CD4-positive, alpha-beta T cell treated with Interleukin-17A for 1 hour (primary cell): ENCODE measurements around the gene METTL2A.
"Not testable (repeated sequence)": the region's sequence is repeated elsewhere in the genome, so short reads cannot be mapped to it uniquely, and the experiment has no call there.

Experiments used
- DNase-seq: peaks from one replicate; pipeline ENCODE4 v3.0.0-alpha.2; 2020

METTL2A gene

DNA sequence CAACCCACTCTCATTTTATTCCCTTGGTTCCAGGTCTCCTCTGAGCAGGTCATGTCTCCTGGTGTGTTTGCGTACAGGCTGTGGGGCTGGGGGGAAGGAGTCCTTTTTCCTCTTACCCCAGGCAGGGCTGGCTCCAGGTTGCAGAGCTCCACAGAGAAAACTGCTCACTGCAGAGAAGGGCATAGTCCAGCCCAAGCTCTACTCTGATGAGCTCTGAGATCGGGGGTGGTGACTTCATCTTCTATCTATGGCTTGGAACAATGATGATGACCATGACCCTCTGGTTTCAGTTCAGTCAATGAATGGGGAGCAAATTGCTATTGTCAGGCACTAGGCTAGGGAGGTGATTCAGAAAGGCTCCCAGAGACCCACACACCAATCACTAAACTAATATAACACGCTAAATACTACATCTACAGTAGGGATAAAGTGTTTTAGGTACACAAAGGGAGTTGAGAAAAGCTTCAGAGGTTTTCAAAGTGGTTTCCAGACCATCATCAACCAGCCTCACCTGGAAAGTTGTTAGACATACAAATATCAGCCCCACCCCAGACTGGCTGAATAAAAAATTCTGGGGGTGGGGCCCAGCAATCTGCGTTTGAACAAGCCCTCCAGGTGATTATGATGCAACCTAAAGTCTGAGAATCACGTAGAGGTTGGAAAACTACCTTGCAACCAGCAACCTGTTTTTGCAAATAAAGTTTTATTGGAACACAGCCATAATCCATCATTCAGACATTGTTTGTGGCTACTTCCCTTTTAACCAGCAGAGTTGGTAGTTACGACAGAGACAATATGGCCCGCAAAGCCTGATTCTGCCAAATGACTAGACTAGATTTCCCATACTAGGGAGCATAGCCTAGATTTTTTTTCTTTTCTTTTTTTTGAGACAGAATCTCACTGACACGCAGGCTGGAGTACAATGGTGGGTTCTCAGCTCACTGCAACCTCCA, 49.6 kb downstream of the METTL2A start:
- not testable (repeated sequence) for DNase-seq

DNA sequence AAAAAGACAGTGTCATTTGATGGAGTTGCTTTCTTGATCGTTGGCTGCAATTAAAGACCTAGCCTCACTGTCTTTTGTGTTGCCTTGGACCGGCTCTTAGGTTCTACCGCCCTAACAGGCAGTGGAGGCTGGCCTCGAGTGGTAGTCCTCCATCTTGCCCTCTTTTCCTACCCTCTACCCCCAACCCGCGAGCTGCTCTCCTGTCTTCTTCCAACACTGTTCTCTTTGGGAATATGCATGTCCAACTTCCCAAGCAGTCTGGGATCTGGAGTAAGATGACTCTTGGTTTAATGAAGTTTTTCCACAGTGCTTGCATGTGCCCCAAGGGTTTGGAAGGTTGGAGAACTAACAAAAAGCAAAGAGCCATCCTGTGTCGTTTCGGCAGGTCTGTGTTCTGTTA, 53.4 kb downstream of the METTL2A start:
- not testable (repeated sequence) for DNase-seq

DNA sequence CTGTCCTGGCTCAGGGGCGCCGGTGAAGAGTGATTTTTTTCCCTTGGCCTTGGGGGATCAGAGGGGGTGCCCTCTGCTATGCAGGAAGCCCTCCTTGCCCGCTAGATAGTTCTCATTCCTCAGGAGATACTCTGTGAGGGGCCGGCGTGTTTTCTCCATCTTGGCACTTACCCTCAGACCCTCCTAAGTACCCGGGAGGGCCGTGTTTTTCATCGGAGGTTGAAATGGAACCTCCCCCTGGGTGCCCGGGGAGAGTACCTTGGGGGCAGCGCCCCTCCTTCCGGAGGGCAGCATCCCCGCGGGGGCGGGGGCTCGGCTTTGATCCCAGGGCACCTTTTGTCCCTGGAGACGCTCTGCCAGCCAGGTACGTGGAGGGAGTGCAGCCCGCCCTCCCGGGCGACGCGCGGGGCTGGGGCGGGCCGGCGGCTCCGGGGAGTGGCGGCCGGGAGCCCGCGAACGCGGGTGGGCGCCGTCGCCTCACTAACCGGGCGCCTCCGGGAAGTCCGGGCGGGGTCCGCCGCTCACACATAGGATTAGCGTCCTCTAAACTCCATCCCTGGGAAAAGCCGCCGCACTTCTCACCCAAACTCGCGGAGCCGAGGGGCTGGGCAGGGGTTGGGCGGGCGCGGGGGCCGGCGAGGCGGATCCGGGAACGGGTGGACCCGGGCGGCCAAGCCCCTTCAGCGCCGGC, 54.2 kb downstream of the METTL2A start:
- DNase-seq, result peak; percentile 53

DNA sequence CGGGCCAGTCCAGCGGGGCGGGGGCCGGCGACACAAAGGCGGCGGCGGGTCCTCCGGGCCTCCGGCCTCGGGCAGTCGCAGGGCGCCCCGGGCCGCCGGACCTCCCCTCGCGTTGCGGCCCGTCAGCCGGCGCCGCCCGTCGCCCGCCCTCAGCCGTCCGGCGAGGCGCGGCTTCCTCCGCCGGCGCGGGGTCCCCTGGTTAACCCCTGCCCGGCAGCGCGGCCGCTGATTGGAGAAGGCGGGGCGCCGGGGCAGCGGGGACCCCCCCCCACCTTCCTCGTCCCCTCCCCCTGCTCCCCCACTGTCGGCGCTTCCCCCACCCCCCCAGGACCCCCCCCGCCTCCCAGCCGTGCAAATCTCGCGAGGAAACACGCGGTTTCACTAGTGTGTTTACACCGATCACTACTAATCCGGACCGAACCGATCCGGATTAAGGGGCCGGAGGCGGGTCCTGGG, 54.8 kb downstream of the METTL2A start, which contains the start of gene TLK2:
Gene TLK2, plus strand, starts transcription at position 402 of the 456 bp plus-strand sequence. CDS start 2,301 bp downstream, outside the sequence.
- DNase-seq, result peak; percentile 84

DNA sequence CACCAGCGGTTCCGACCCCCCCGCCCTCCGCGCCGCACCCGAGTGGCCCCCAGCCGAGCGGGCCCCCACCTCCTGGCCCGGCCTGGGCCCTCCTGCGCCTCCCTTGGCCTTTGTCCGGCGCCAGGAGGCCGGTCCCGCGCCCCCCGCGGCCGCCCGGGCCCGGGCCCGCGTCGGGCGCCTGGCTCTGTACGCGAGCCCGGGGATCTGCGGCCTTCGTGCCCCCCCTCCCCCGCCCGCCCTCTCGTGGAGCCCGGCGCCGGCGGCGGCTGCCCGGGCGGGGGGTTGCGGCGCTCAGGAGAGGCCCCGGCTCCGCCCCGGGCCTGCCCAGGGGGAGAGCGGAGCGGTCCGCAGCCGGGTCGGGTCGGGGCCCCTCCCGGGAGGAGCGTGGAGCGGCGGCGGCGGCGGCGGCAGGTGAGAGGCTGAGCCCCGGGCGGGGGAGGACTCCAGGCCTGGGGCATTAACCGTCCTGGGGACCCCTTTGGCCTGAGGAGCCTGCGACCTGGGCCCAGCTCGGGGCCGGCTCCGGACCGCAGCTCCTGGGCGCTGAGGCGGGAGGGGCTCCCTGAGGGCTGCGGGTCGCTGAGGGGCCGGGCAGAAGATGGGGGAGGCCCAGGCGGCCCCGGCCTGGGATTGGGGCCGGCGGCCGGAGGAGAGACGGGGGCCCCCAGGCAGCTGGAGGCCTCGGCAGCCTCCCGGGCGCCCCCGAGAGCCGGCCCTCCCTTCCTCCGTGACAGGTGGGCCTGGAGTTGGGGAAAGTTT, 55.4 kb downstream of the METTL2A start:
- not testable (repeated sequence) for DNase-seq

DNA sequence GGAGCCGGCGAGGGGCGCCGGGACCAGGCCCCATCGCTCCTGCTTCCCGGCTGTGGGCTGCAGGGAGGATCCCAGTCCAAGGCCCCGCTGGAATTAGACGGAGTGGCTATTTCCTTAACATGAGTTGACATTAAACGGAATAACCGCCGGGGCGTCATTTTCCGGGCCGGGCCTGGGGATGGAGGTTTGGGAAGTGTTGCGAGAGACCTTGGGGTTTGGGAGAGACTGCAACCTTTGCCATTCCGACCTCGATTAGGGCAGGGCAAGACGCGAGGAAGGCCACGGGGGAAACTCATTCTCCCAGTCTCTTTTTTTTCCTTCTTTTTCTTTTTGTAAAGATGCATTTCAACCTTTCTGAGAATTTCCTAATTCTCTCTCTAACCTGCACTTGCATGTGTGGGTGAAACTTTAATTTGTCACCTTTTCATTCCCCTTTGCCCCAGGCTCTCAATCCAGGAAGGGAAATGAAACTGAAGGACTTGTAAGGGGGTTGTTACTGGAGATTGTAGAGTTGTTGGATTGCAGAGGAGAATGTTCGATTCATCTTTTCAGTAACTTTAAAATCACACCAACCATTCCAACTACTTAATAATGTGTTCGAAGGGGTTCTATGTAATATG, 56.1 kb downstream of the METTL2A start:
- peak; percentile 20 for DNase-seq

DNA sequence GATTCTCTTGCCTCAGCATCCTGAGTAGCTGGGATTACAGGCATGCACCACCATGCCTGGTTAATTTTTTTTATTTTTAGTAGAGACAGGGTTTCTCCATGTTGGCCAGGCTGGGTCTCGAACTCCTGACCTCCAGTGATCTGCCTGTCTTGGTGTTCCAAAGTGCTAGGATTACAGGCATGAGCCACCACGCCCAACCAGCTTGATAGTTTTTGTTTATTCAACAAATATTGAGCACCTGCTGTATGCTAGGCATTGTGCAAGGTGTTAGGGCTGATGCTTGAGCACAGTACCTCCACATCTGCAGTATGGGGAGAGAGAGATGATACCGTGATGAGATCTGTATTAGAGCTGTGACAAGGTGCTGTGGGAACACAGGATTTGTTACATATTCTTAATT, 58.9 kb downstream of the METTL2A start:
- not testable (repeated sequence) for DNase-seq

DNA sequence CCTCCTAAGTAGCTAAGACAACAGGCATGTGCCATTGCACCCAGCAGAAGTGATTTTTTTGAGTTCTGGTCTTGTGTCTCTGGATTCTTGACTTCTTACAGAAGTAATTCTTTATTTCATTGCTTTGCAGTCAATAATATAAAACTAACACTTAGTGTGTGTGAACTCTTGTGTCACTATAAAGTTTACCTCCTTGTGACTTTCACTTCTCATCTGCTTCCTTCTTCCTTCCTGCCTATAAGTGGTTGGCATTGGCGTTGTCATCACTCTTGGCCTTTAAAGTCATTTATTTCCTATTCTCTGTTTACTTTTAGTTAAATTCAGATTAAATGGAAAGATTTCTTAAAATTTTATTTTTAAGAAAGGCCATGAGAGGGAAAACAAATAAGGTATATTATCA, 67.3 kb downstream of the METTL2A start:
- not testable (repeated sequence) for DNase-seq

DNA sequence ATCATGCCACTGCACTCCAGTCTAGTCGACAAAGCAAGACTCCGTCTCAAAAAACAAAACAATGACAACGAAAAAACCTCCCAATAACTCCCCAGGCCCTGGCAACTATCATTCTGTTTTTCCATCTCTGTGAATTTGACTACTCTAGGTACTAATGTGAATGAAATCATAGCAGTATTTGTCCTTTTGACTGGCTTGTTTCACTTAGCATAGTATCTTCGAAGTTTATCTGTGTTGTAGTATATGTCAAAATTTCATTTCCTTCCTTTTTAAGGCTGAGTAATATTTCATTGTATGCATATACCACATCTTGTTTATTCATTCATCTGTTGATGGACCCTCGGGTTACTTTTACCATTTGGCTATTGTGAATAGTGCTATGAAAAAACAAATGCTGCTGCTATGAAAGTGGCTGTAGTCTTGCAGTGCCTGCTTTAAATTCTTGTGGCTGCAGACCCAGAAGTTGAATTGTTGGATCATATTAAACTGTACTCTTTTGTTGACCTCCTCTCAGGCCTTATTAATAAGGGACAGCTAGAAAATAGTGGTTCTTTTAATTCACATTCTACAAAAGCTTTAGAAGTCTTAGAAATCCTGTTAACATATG, 69.5 kb downstream of the METTL2A start:
- DNase-seq, result not testable (repeated sequence)

DNA sequence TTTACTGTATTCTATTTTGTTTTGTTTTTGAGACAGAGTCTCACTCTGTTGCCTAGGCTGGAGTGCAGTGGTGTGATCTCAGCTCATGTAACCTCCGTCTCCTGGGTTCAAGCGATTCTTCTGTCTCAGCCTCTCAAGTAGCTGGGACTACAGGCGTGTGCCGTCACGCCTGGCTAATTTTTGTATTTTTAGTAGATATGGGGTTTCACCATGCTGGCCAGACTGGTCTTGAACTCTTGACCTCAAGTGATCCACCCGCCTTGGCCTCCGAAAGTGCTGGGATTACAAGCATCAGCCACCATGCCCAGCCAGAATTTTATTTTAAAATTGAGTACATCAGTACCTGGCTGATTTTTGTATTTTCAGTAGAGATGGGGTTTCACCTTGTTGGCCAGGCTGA, 70.4 kb downstream of the METTL2A start:
- not testable (repeated sequence) for DNase-seq

DNA sequence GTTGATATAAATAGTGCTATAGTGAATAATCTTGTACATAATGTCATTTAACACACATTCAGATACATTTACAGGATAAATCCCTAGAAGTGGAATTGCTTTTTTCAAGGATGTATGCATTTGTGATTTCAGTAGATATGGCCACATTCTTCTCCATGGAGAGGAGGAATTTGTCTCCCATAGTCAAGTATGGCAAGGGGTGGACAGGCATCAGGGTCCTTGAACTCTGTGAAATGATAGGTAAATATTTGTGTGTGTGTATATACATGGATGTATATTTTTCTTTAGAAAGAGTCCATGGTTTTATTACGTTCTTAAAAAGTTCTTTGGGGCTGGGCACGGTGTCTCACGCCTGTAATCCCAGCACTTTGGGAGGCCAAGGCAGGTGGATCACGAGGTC, 72.6 kb downstream of the METTL2A start:
- not testable (repeated sequence) for DNase-seq

DNA sequence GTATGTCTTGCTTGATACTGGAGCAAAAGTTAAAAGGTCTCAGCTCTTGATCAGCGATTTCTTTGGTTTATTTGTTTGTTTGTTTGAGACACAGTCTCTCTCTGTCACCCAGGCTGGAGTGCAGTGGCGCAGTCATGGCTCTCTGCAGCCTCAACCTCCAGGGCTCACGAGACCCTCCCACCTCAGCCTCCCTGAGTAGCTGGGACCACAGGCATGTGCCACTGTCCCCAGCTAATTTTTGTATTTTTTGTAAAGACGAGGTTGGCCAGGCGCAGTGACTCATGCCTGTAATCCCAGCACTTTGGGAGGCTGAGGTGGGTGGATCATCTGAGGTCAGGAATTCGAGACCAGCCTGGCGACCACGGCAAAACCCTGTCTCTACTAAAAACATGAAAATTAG, 75.1 kb downstream of the METTL2A start:
- DNase-seq, result not testable (repeated sequence)
